GM18517 (cell line): ENCODE data around the gene SYDE1.

ENCODE experiments used
- ATAC-seq: cut with Tn5 transposase; IDR thresholded peaks from one replicate; pipeline ENCODE4 v1.9.1; 2021; ENCODE audit warnings: mild to moderate bottlenecking, moderate library complexity; ENCODE audit not compliant: unreplicated experiment

SYDE1 gene

GRCh38 chr19:15161028-15161984, 54.1 kb downstream of the SYDE1 start:
- ATAC-seq, result no peak
